HG03342 (cell line): ENCODE data around the gene E2F8.

Source experiments
- ATAC-seq: cut with Tn5 transposase; IDR thresholded peaks from one replicate; pipeline ENCODE4 v1.9.1; 2021; ENCODE audit warnings: mild to moderate bottlenecking, moderate library complexity; ENCODE audit not compliant: unreplicated experiment

Gene E2F8

DNA sequence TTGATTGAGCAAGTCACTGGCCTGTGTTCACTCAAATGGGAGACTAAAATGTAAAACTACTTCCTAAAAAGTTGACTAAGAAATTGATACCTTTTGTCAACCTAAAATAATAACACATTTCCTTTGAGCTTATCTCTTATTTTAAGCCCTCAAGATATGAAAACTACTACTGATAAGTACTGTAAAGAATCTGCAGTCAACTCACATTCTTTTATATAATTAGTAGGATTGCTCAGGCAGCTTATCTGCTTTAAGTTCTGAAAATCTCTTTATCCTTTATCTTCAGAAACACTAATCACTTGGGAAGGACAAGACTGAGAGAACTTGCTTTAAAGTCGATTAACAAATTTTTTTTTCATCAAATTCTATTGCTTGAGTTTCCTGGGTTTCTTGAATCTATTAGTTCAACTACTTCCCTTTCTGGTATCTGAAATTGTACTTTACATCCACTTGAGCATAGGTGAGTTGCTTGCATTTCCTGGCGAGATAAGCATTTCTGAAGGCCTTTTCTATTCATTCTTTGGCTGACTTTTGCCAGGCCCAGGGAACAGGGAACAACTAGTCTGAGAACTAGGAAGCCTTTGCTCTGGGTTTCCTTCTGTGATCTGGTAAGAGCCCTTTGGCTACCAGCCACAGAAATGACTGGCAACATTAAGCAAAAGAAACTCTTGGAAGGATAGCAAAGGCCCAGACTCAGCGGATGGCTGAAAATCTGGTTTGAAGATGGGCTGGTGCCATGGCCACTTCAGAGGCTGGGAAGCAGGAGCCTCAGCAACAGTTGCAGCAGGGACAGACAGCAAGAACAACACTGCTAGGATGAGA is 19.6 kb downstream of the E2F8 start:
- no peak for ATAC-seq

DNA sequence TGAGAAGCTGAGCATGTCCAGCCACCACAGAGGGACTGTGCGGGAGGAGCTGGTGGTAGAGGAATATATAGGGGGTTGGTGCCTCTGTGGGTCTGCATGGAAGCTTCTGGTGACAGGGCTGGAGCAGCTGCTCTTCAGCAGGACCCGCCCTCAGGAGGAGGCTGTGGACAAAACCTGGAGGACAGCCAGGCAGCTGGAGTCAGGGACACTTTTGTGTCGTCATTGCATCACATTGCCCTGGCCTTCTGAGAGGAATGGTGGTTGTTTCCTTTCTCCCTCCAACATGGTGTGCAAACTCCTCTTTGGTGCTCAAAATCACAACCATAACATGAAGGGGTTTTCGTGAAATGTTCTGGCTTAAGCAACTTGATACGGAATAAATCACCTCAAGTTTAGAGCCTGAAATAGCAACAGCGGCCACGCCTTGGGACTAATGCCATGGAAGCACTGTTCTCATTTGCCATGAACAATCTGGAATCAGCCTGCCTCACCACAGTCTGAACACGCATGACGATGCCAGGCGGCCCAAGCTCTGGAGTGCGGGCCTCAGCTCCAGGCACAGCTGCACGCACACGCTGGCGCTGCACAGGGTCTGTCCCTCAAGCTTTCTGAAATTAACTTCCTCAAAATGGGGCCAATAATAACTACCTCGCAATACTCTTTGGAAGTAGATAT is 21.8 kb downstream of the E2F8 start:
- no peak for ATAC-seq

DNA sequence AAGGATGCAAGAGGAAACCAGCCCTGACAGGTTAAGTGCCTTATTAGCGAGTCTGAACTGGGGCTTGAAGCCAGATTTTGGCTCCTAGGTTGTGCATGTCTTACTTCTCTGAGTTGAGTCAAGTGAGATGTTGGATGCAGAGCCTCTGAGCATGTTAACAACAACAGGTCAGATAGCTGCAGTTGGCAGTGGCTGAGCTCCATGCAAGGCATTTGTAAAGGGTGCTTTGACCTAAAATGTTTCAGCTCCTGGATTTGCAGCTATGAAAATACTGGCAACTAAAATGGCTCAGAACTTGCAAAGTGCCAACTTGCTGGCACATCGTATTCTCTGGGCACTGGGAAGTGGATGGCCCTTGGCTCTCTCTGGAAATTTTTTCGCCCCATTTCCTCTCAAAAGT is 22.5 kb downstream of the E2F8 start:
- ATAC-seq: no peak

DNA sequence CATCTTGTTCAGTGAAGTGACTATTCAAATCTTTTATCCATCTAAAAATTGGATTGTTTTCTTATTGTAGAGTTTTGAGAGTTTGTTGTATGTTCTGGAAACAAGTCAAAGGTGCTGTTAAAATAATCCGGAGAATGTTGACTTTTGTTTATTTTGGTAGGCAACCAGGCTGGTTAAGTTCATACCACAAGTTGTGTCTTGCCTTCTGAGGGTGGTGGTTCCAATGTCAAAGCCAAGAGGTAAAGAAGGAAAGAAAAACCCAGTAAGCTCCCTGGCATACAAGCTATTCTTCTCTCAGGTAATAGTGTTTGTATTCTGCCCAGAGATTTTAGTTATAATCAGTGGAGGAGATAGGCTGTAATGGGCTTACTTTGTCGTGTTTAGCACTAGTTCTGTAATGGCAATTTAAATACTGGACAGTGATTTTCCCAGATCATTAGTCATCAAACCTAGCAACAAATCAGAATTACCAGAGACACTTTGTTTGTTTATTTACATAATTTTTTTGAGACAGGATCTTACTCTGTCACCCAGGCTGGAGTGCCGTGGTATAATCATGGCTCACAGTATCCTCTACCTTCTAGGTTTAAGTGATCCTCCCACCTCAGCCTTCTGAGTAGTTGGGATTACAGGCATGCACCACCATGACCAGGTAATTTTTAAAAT is 23.9 kb downstream of the E2F8 start:
- ATAC-seq: no peak

DNA sequence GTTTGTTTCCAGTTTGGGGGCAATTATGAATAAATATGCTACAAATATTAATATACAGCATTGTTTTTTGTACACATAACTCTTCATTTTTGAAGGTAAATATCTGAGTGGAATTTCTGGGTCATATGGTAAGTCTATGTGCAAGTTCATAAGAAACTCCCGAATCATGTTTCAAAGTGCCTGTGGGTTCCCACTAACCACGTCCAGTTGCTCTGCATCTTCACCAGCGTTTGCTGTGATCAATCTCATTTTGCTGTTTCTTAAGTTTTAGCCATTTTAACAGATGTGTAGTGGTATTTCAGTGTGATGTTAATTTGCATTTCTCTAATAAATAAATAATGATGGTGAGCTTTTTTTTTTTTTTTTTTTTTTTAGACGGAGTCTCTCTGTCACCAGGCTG is 24.7 kb downstream of the E2F8 start:
- no peak for ATAC-seq

DNA sequence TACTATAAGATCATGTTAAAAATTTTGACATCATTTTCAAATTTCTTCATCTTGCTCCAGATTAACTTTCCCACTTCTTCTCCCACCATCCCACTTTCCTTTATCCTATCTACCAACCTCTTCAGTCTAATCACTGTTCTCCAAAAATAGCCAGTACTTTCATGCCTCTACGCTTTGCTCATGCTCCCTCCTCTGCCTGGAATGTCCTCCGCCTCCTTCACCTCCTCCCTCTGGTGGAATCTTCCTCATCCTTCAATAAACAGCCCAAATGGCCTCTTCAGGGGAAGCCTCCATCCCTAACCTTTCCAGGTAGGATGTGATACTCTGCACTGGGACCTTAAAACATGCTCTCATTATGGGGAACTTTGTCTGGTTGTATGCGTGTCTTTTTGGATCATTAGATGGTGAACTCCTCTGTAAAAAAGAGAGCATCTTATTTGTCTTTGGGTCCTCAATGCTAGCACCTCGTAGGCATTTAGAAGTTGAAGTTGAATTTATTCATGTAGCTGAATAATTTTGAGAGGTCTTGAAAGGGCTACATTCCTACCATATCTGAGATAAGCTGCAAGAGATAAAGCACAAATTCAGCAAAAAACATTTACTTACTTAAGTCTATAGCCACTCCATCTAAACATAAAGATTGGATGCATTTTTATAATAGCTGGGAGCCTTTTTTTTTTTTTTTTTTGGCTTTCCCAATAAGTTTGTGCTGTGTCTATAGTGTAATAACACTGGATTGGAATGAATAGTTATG is 31.0 kb downstream of the E2F8 start:
- no peak for ATAC-seq

DNA sequence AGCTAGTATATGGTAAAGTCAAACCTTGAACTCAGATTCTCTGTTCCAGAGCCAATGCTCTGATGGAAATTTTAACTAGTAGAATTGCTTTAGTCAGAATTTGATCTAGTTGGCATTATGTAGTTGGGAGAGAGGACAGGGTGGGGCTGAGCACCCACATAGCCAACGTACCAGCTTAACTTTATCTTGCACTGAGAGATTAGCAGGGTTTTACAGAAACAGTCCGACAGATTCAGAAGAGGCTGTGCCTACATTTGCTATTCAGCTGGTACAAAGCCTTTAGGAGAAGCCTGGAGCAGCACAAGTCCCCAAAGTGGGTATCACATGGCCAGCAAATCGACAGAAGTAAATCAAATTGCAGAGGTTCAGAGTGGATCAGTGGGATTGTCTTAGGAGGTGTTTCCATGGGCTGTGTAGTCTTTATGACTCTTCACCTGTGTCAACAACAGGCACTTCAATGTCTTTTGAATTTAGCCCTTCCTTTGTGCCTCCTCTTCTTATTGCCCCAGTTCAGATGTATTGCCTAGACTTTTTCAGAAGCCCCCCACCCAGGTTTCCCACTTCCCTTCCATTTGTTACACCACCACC is 31.7 kb downstream of the E2F8 start:
- ATAC-seq: no peak

DNA sequence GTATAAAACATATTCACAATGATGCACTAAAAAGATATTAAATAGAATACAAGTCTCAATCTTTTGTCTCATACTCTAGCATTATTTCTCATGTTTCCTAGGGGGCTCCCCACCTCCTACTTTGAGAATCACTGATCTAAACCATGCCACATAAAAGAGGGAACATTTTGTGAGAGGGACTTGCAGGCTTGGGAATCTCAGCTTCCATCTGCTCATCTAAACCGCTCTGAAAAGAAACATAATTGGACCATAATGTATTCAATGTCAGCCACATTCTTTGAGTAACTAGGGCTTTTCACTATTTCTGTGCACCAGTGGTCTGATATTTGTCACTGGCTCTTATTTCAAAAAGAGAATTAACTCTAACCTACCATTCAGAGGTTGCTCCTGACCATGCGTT is 32.6 kb downstream of the E2F8 start:
- no peak for ATAC-seq

DNA sequence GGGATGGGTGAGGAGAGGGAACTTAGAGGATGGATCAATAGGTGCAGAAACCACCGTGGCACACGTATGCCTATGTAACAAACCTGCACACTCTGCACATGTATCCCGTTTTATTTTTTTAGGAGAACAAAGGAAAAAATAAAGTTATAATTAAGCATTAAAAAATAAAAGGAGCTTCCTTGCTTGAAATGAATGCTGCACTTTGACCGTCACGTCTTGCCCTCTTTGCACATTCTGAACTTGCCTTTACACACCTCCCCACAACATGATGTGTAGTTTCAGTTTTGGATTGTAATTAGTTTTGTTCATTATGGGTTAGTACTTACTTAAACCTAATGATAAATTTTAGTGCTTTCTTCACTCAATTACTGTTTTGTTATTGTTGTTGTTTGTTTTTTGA is 35.9 kb downstream of the E2F8 start:
- no peak for ATAC-seq

DNA sequence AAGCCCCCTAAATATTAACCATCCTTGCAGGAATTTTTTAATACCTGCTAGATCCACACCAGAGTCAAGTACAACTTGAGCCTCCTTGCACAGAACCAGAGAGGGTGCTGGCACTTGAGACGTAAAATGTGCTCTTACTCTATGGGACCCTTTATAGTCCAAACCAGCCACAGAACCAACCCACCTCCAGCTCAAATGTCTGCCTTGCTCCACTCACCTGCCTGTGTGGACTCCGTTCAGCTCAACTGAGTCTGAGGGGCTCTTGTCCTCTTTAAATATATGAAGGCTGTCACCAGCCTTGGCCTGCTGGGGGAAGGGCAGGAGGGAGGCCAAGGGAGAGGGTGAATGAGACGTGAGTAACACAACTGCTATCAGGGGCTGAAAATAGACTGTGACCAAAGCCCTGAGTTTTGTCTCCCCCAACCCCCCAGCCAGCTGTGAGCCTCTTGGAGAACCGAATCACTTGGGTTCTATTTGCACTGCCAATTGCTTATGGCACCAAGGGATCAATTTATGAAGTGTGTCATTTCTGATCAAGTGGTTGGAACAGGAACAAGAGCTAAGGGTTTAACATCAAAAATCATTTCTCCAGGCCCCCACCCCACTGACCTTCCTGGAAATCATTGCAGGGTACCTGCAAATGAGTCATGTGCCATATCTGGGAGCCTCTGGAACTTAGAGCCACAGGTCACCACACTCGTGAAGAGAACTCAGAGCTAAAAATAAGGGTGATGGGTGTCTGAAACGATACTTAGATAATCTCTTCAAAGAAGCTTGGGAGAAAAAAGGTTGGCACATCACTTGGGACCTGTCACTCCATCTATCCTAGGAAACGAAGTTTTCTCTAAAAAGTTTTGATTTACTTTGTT is 38.8 kb downstream of the E2F8 start, which contains the start of gene CSRP3:
CSRP3 (minus strand) TSS at position 247 of the 869 bp plus-strand sequence. CDS start 9,535 bp downstream, outside the sequence.
- ATAC-seq: no peak

DNA sequence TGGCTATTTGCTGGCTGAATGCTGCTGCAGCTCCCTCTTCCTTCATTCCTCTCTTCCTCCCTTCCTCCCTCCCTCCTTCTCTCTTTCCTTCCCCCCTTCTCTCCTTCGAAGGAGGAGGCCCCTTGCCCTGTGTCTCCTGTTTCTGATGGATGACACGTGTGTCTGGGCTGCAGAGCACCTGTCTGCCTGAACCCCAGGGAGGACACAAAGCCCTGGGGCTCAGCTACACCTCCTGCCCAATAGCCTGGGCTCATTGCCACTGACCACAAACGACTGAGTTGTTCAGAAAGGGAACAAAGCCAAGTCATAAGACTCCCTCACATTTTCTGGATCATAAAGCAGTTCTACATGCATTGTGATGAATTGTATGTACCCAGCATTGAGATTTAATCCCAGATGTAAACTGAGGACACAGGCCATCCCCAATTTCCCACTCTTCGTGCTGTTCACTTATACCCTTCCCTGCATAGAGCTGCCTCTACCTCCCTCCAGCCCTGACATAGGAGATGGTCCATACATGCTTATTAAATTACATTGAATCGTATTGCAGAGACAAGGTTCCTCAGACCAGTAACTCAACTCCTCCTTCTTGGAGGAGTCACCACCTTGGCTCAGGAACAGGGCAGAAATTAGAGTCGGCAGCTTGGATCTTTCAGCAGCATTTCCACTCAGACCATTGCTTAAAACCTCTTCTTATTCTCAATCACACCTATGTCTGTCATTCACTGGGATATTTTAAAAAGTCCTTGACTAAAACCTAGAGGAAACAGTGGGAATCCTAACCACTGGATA is 40.1 kb downstream of the E2F8 start:
- no peak for ATAC-seq

DNA sequence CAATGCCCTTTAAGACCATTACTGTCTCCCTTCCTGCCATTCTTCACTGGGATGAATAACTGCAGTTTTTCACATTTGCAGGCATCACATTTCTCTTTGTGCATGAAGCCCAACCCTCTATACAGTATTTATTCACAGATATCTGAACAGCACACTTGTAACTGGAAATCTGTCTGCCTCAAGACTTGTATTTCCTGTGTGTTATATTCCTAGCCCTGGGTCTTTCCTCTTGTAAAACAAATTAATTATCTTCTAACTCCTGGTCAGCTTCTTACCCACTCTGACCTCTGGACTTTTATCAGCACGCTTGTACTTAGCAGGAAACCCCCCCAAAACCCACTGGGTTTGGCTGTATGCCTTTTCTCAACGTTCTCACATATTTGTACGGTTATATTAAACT is 41.0 kb downstream of the E2F8 start:
- ATAC-seq: no peak

DNA sequence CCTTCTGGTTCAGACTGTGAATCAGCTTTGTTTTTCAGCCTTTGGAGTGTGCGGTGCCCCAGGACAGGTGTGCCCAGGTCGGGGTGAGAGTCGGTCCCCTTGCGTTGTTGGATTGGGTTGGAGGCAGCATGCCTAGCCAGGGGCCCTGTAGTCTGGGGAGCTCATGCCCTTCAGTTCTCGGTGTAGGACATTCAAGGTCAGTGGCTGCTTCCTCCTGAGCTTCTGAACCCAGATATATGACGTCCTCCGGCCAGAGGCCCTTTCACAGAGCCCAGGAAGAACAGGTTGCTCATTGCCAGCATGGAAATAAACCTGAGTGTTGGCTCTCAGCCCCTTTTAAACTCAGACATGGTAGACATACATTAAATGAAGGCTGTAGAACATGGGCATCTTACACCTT is 41.7 kb downstream of the E2F8 start:
- ATAC-seq: no peak

DNA sequence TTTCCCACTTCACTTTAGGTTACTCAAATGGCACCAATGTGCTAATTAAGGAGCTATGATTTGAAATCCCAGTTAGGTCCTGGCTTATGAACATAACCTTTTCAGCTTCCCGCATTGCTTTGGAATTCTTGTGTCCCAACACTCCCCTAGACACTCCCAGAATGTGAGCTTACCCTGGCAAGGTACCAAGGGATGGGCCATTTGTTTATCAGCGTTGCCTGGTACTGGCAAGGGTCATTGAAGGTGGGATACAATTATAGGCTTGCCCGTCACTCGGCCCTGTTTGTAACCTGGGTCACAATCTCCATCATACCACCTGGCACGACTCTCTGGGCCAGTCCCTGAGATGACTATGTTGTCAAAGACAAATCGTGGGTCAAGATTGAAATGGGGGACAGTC is 44.3 kb downstream of the E2F8 start:
- ATAC-seq: no peak

DNA sequence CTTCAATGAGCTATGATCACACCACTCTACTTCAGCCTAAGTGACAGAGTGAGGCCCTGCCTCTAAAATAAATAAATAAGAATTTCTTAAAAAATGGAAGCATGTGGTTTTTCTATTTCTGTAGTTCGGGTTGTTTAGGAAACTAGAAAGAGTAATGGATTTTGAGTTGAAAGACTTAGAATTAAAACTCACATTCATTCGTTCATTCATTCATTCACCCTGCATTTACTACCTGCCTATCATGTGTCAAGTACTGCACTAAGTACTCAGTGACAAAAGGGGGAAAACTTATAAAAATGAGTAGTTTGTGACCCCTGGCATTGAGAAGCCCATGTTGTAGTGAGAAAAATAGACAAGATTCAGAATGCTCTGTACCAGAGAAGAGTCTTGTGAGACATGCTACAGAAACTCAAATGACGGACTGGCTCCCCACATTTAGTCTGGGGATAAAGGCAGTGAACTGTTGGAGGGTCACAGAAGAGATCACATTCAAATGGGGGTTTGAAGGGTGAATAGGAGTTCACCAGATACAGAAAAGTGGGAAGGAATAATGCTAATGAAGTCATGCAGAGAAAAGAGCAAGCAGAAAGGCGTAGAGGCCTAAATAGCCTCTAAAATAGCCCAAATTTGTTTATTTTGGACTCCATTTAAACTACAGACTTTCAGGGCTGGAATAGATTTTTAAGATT is 46.0 kb downstream of the E2F8 start:
- ATAC-seq: no peak

DNA sequence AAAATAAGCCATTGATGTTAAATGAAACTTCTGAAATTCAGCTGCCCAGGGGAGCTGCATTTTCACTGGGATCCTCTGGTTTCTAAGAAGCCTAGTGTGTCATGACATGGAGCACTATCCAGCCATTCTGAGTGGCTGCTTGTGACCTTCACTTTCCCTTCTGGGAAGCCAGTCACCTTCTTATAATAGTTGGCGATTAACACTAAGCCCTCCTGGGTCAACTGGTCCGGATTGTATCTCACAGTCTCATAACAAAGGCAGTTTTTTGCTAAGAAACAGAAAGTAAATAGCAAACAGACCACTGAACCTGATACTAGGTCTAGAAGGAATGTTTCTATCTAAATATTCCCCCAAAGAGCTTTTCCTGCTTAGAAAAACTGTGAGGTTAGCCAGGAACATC is 46.8 kb downstream of the E2F8 start:
- no peak for ATAC-seq

DNA sequence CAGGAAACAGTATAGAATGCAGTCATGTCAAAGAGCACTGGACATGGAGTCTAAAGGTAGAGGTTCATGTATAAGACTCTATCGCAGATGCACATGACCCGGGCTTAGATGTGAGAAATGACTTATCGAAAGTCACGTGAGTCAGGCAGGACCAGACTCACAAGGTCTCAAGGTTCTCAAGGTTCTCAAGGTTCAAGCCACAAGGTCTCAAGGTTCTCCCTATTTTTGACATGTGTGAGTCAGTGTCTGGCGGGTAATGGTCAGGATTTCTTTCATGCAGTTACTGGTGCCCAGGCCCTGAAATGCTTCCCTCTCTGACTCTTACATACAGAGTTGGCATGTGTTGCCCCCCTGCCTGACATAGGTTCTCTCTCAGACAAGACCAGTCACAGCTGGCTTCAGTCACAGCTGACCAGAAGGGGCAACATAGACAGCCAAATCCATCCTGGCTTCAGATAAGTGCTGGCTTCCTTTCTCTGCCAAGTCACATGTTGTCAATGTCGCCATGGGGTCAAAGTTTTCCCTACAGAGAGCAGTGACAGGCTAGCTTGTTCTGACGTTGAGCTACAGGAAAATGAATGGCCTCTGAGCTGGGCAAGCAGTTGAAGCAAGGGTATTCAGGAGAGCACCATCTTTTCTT is 49.1 kb downstream of the E2F8 start:
- ATAC-seq: no peak

DNA sequence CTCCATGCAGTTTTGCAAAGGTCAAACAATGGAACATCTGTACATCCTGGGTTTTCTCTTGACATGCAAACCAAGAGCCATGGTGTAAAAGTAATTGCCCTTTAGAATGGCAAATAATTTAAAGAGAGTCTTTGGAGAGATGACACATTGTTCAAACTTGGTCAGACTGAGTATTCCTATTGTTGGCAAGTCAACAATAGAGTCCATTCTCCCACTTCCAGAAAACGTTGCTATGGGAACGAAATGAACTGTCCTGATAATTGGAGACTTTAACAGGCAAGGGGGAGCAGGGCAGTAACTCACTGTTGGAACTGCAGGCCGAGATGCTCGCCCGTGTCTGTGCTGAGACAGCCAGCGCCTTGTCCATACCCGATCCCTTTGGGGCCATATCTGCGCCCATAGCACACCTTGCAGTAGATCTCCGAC is 52.9 kb downstream of the E2F8 start:
- ATAC-seq: no peak
